HepG2 (cell line): ENCODE results near the gene DHX8. TPM values are rescaled to one million over a fixed set of nuclear protein-coding genes. Genes with fewer than 3 reads are reported as not detected.

Experiments
- ARID2 ChIP-seq: sonication (generic); formaldehyde crosslinking; IDR thresholded peaks from 2 replicates; pipeline ENCODE4 v1.8.1; 2022; ENCODE audit warnings: mild to moderate bottlenecking, missing genetic modification reagents, borderline replicate concordance
- CREB3 ChIP-seq: sonication (generic); formaldehyde crosslinking; IDR thresholded peaks from 2 replicates; pipeline ENCODE4 v1.5.0; 2020; ENCODE audit warnings: missing genetic modification reagents
- EZH2 ChIP-seq: conservative IDR thresholded peaks from 2 replicates; pipeline ENCODE4 v1.6.1; 2012; ENCODE audit warnings: mild to moderate bottlenecking, low read depth, low read length, moderate library complexity
- FIP1L1 ChIP-seq: fragments of 200-400 bp; formaldehyde crosslinking; IDR thresholded peaks from 2 replicates; pipeline ENCODE4 v1.6.1; 2018; ENCODE audit warnings: low read depth, mild to moderate bottlenecking, low read length, moderate library complexity, borderline replicate concordance; ENCODE audit not compliant: insufficient read depth
- HCFC1 ChIP-seq: fragments of 150-350 bp; IDR thresholded peaks from 2 replicates; pipeline ENCODE4 v1.6.1; 2014; ENCODE audit warnings: low read depth, low read length
- HDAC6 ChIP-seq: fragments of 200-600 bp; sonication (generic); IDR thresholded peaks from 2 replicates; pipeline ENCODE4 v1.7.0; 2017; ENCODE audit warnings: mild to moderate bottlenecking, antibody characterized with exemption, low read length, low read depth
- IKZF5 ChIP-seq: IDR thresholded peaks from 2 replicates; pipeline ENCODE4 v1.6.1; 2018; ENCODE audit warnings: missing genetic modification reagents, mild to moderate bottlenecking, missing compliant biosample characterization
- MED13 ChIP-seq: sonication (generic); formaldehyde crosslinking; IDR thresholded peaks from 2 replicates; pipeline ENCODE4 v1.5.0; 2020; ENCODE audit warnings: missing genetic modification reagents
- NFATC3 ChIP-seq: sonication (generic); formaldehyde crosslinking; IDR thresholded peaks from 2 replicates; pipeline ENCODE4 v1.5.1; 2020; ENCODE audit warnings: mild to moderate bottlenecking, missing genetic modification reagents
- PCBP2 ChIP-seq: fragments of 200-400 bp; formaldehyde crosslinking; optimal IDR thresholded peaks from 2 replicates; pipeline ENCODE3; 2018; ENCODE audit warnings: low read length, low read depth; ENCODE audit not compliant: poor library complexity, severe bottlenecking
- PHB2 ChIP-seq: fragments of 450-650 bp; IDR thresholded peaks from 2 replicates; pipeline ENCODE4 v1.6.1; 2018; ENCODE audit not compliant: partially characterized antibody
- PHF21A ChIP-seq: sonication (generic); formaldehyde crosslinking; IDR thresholded peaks from 2 replicates; pipeline ENCODE4 v1.5.0; 2020; ENCODE audit warnings: mild to moderate bottlenecking, missing genetic modification reagents
- PPARG ChIP-seq: conservative IDR thresholded peaks from 2 replicates; pipeline ENCODE4 v1.6.1; 2016; ENCODE audit warnings: missing biosample characterization, missing genetic modification reagents
- RAD51 ChIP-seq: fragments of 450-650 bp; IDR thresholded peaks from 2 replicates; pipeline ENCODE4 v1.6.1; 2016; ENCODE audit warnings: borderline replicate concordance
- RFX1 ChIP-seq: fragments of 450-650 bp; IDR thresholded peaks from 2 replicates; pipeline ENCODE4 v1.6.1; 2017
- SALL2 ChIP-seq: sonication (generic); formaldehyde crosslinking; IDR thresholded peaks from 2 replicates; pipeline ENCODE4 v1.8.1; 2023; ENCODE audit warnings: mild to moderate bottlenecking, missing genetic modification reagents, inconsistent platforms
- ZNF17 ChIP-seq: sonication (generic); formaldehyde crosslinking; IDR thresholded peaks from 2 replicates; pipeline ENCODE4 v1.5.0; 2020; ENCODE audit warnings: mild to moderate bottlenecking, missing genetic modification reagents
- ZNF282 ChIP-seq: fragments of 450-650 bp; IDR thresholded peaks from 2 replicates; pipeline ENCODE4 v1.6.1; 2018; ENCODE audit not compliant: partially characterized antibody
- ZNF749 ChIP-seq: sonication (generic); formaldehyde crosslinking; IDR thresholded peaks from 2 replicates; pipeline ENCODE4 v1.8.0; 2022; ENCODE audit warnings: mild to moderate bottlenecking, missing genetic modification reagents, moderate library complexity, borderline replicate concordance
- polyA plus RNA-seq, 8 experiments: library from polyadenylated mRNA; depleted of rRNA in 3 of 8; stranded (reverse) in 7 of 8; unstranded in 1 of 8; fragments of >200 nt; fragmentation: Illumina TruSeq in 4 of 8; extraction: Trizol in 4 of 8; gene quantifications; 2 replicates each; pipeline versions ENCODE4 v1.2.1 to v1.2.3, GENCODE V29; 2011 to 2016; ENCODE audit warnings: low read depth in 4 of 8, missing spikeins in 1 of 8, mixed read lengths in 1 of 8; ENCODE audit not compliant: insufficient read depth in 1 of 8
- total RNA-seq, 5 experiments: library from RNA; depleted of rRNA; stranded (reverse); fragments of >200 nt; fragmentation: Illumina TruSeq; extraction: Trizol; gene quantifications; 2 replicates each; pipeline ENCODE4 v1.2.3, GENCODE V29; 2016; ENCODE audit warnings: low read depth in 1 of 5
- TF ChIP-seq, protein P1 (sequence below): IDR thresholded peaks from 2 replicates; pipeline ENCODE4 v1.6.1; 2018; ENCODE audit warnings: missing genetic modification reagents
- TF ChIP-seq, protein P2 (sequence below): sonication (generic); formaldehyde crosslinking; IDR thresholded peaks from 2 replicates; pipeline ENCODE4 v1.9.0; 2021; ENCODE audit warnings: missing genetic modification reagents, borderline replicate concordance
- TF ChIP-seq, protein P3 (sequence below): sonication (generic); formaldehyde crosslinking; IDR thresholded peaks from 2 replicates; pipeline ENCODE4 v1.5.1; 2020; ENCODE audit warnings: mild to moderate bottlenecking, moderate library complexity, missing genetic modification reagents
- TF ChIP-seq, protein P4 (sequence below): sonication (generic); formaldehyde crosslinking; IDR thresholded peaks from 2 replicates; pipeline ENCODE4 v1.4.0; 2020; ENCODE audit warnings: missing genetic modification reagents, low read depth, mild to moderate bottlenecking, borderline replicate concordance

Gene DHX8
- total and polyA plus RNA-seq, 2 of the 13 experiments (the other 11 are each of a cell fraction or from before 2014, with no cell fraction given), result 24.8 to 48.9 TPM

GRCh38 chr17:43449470-43450248, 34.1 kb upstream of the DHX8 start (continued):
- peak; percentile 83; the same call in 1 of the 2 replicates for TF ChIP-seq IKZF5 (CRISPR knock-in tag)
- no peak for TF ChIP-seq EZH2
- no peak for TF ChIP-seq ZNF17 (CRISPR knock-in tag)
- TF ChIP-seq, protein P1, sequence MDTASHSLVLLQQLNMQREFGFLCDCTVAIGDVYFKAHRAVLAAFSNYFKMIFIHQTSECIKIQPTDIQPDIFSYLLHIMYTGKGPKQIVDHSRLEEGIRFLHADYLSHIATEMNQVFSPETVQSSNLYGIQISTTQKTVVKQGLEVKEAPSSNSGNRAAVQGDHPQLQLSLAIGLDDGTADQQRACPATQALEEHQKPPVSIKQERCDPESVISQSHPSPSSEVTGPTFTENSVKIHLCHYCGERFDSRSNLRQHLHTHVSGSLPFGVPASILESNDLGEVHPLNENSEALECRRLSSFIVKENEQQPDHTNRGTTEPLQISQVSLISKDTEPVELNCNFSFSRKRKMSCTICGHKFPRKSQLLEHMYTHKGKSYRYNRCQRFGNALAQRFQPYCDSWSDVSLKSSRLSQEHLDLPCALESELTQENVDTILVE (CRISPR knock-in tag), result no peak
- 0 out of 2 replicates have a peak, but pooled peaks have one; percentile 74 for TF ChIP-seq ARID2 (CRISPR knock-in tag)
- peak; percentile 81 for TF ChIP-seq PPARG
- no peak for TF ChIP-seq ZNF282
- TF ChIP-seq PHB2, result no peak
- TF ChIP-seq ZNF749, result peak; percentile 54; the same call in 1 of the 2 replicates
- TF ChIP-seq RFX1, result no peak
- no peak for TF ChIP-seq HCFC1
- TF ChIP-seq, protein P2, sequence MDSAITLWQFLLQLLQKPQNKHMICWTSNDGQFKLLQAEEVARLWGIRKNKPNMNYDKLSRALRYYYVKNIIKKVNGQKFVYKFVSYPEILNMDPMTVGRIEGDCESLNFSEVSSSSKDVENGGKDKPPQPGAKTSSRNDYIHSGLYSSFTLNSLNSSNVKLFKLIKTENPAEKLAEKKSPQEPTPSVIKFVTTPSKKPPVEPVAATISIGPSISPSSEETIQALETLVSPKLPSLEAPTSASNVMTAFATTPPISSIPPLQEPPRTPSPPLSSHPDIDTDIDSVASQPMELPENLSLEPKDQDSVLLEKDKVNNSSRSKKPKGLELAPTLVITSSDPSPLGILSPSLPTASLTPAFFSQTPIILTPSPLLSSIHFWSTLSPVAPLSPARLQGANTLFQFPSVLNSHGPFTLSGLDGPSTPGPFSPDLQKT, result no peak
- TF ChIP-seq PCBP2, result no peak
- 0 out of 2 replicates have a peak, but pooled peaks have one; percentile 21 for TF ChIP-seq FIP1L1
- TF ChIP-seq PHF21A (CRISPR knock-in tag), result peak; percentile 98
- TF ChIP-seq SALL2 (CRISPR knock-in tag), result peak; percentile 91
- TF ChIP-seq RAD51, result no peak
- TF ChIP-seq HDAC6, result no peak
- TF ChIP-seq, protein P3, sequence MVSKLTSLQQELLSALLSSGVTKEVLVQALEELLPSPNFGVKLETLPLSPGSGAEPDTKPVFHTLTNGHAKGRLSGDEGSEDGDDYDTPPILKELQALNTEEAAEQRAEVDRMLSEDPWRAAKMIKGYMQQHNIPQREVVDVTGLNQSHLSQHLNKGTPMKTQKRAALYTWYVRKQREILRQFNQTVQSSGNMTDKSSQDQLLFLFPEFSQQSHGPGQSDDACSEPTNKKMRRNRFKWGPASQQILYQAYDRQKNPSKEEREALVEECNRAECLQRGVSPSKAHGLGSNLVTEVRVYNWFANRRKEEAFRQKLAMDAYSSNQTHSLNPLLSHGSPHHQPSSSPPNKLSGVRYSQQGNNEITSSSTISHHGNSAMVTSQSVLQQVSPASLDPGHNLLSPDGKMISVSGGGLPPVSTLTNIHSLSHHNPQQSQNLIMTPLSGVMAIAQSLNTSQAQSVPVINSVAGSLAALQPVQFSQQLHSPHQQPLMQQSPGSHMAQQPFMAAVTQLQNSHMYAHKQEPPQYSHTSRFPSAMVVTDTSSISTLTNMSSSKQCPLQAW (CRISPR knock-in tag), result peak; percentile 99
- no peak for TF ChIP-seq NFATC3 (CRISPR knock-in tag)
- peak; percentile 91 for TF ChIP-seq MED13 (CRISPR knock-in tag)
- TF ChIP-seq, protein P4, sequence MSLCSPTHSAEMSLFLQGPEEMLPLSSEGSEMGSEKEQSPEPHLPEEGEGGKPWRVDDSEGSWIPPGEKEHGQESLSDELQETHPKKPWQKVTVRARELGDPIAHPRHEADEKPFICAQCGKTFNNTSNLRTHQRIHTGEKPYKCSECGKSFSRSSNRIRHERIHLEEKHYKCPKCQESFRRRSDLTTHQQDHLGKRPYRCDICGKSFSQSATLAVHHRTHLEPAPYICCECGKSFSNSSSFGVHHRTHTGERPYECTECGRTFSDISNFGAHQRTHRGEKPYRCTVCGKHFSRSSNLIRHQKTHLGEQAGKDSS, result peak; percentile 82; the same call in 1 of the 2 replicates
- no peak for TF ChIP-seq CREB3 (CRISPR knock-in tag)
